ENCODE results near the gene FER1L5. TPM values are rescaled to one million over a fixed set of nuclear protein-coding genes. Genes with fewer than 3 reads are reported as not detected.

FER1L5 gene
- total and polyA plus RNA-seq, 9 of the 15 experiments (the other 6 are each of a cell fraction or from before 2014, with no cell fraction given) = 0.01 TPM; not detected in 6

DNA sequence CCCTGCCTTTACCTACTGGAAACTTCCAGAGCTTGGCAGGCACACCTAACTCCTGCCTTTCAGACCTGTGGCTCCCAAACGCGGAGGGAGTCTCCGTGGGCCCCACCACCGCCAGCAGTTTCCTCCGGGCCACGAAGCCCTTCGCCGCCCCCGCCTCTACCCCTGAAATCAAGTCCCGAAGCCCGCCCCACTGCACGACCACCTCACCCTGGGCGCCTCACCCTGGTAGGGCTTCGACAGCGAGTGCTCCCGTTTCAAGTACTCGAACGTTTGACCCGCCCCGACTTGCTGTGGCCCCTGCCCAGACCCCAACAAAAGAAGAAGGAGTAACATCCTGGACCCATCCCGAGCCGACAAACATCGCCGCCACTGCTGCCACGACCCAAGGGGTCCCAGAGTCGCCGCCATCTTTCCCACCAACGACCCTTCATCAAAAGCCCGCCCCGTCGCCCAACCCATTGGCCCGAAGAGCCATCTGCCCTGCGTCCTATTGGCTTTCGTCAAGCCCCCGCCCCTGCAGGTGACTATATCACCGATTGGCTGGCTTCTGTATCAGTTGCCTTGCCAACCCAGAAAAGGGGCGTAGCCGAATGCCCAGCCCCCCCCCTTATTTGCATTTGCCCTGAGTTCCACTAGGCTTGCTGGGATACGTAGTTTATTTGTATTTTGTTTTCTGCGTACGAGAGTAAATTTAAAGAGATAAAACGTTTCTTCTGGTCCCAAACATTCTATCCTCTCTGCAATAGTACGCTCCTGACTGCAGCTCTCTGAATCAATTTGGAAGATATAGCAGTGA lies 97.3 kb downstream of the FER1L5 start, which contains the start of gene LMAN2L (continued):
- TF ChIP-seq MYNN (IDR thresholded peaks at IDR 0.05) (0 out of 2 replicates have a peak, but pooled peaks have one; percentile 15), MYNN (CRISPR knock-in tag; IDR thresholded peaks at IDR 0.05) (no peak), KAT8 (IDR thresholded peaks at IDR 0.05; ENCODE audit: low read depth) (no peak), RNF2 (IDR thresholded peaks at IDR 0.05) (no peak), ZNF124 (CRISPR knock-in tag; IDR thresholded peaks at IDR 0.05) (no peak), MAFG (tag; conservative IDR thresholded peaks at IDR 0.05) (no peak), NFRKB (IDR thresholded peaks at IDR 0.05; ENCODE audit: low read depth) (0 out of 2 replicates have a peak, but pooled peaks have one; percentile 54), JUND (IDR thresholded peaks at IDR 0.05; ENCODE audit: borderline replicate concordance, low read depth, low read length) (no peak; the same call in 1 of the 2 replicates), JUND (tag; IDR thresholded peaks at IDR 0.05; ENCODE audit: borderline replicate concordance, low read depth, low read length) (peak; percentile 29; the same call in 1 of the 3 replicates), RBM25 (IDR thresholded peaks at IDR 0.05; ENCODE audit: low read depth, low read length, severe bottlenecking) (peak; percentile 78), TOE1 (IDR thresholded peaks at IDR 0.05; ENCODE audit: borderline replicate concordance) (peak; percentile 12; the same call in 1 of the 2 replicates), TOE1 (CRISPR knock-in tag; IDR thresholded peaks at IDR 0.05; ENCODE audit: borderline replicate concordance, low read depth) (no peak), CCNT2 (IDR thresholded peaks at IDR 0.05; ENCODE audit: borderline replicate concordance, extremely low read depth, insufficient read length, low read depth, low read length) (no peak), CHD2 (IDR thresholded peaks at IDR 0.05; ENCODE audit: low read depth, low read length) (peak; percentile 72), CREM (IDR thresholded peaks at IDR 0.05; ENCODE audit: low read depth) (peak; percentile 58; the same call in 1 of the 2 replicates), ZNF239 (CRISPR knock-in tag; IDR thresholded peaks at IDR 0.05) (no peak), ZNF311 (CRISPR knock-in tag; IDR thresholded peaks at IDR 0.05) (no peak), ASH1L (IDR thresholded peaks at IDR 0.05; ENCODE audit: borderline replicate concordance, low read depth, partially characterized antibody) (peak; percentile 75), RBBP5 (IDR thresholded peaks at IDR 0.05; ENCODE audit: borderline replicate concordance, insufficient read depth, low read length, poor library complexity, severe bottlenecking) (peak; percentile 72), SRF (CRISPR knock-in tag; IDR thresholded peaks at IDR 0.05) (peak in 1 of 2 experiments; percentile 81; a peak in 1 of 4 replicates), ZNF134 (CRISPR knock-in tag; conservative IDR thresholded peaks at IDR 0.05) (no peak), SAFB2 (IDR thresholded peaks at IDR 0.05; ENCODE audit: borderline replicate concordance, low read depth, low read length, severe bottlenecking) (no peak), ZNF583 (CRISPR knock-in tag; IDR thresholded peaks at IDR 0.05) (no peak), ZNF431 (CRISPR knock-in tag; IDR thresholded peaks at IDR 0.05) (0 out of 2 replicates have a peak, but pooled peaks have one; percentile 28)
- TF ChIP-seq, protein P1, sequence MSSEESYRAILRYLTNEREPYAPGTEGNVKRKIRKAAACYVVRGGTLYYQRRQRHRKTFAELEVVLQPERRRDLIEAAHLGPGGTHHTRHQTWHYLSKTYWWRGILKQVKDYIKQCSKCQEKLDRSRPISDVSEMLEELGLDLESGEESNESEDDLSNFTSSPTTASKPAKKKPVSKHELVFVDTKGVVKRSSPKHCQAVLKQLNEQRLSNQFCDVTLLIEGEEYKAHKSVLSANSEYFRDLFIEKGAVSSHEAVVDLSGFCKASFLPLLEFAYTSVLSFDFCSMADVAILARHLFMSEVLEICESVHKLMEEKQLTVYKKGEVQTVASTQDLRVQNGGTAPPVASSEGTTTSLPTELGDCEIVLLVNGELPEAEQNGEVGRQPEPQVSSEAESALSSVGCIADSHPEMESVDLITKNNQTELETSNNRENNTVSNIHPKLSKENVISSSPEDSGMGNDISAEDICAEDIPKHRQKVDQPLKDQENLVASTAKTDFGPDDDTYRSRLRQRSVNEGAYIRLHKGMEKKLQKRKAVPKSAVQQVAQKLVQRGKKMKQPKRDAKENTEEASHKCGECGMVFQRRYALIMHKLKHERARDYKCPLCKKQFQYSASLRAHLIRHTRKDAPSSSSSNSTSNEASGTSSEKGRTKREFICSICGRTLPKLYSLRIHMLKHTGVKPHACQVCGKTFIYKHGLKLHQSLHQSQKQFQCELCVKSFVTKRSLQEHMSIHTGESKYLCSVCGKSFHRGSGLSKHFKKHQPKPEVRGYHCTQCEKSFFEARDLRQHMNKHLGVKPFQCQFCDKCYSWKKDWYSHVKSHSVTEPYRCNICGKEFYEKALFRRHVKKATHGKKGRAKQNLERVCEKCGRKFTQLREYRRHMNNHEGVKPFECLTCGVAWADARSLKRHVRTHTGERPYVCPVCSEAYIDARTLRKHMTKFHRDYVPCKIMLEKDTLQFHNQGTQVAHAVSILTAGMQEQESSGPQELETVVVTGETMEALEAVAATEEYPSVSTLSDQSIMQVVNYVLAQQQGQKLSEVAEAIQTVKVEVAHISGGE (CRISPR knock-in tag; IDR thresholded peaks at IDR 0.05) = 0 out of 6 replicates have a peak, but pooled peaks of 1 of the 3 experiments have one; percentile 35
- TF ChIP-seq, protein P2, sequence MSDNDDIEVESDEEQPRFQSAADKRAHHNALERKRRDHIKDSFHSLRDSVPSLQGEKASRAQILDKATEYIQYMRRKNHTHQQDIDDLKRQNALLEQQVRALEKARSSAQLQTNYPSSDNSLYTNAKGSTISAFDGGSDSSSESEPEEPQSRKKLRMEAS (CRISPR knock-in tag; IDR thresholded peaks at IDR 0.05) = peak; percentile 48; the same call in 1 of the 2 replicates
